Liver (tissue), 9 donors: Measurements from ENCODE around the gene PLB1. TPM values are rescaled to one million over a fixed set of nuclear protein-coding genes. Genes with fewer than 3 reads are reported as not detected.

Source experiments
- DNase-seq: peaks from one replicate; pipeline ENCODE4 v3.0.0-alpha.2; 2017; ENCODE audit warnings: low spot score
- H3K27ac ChIP-seq, 2 donors: one replicate each; pipeline ENCODE4 v1.7.0; 2013; ENCODE audit warnings: inconsistent platforms in 2 of 2, low read length in 2 of 2, control low read depth in 1 of 2, low read depth in 1 of 2, mild to moderate bottlenecking in 1 of 2
- H3K27me3 ChIP-seq, 4 donors: one replicate each; pipeline versions ENCODE4 v1.6.1 to v1.7.0; 2013; ENCODE audit warnings: low read length in 3 of 4, inconsistent platforms in 1 of 4, mild to moderate bottlenecking in 1 of 4, moderate library complexity in 1 of 4; ENCODE audit not compliant: control insufficient read depth in 4 of 4, insufficient read depth in 4 of 4
- H3K36me3 ChIP-seq, 4 donors: one replicate each; pipeline versions ENCODE4 v1.6.1 to v1.7.0; 2013; ENCODE audit warnings: low read length in 3 of 4, mild to moderate bottlenecking in 3 of 4, low read depth in 1 of 4, moderate library complexity in 1 of 4; ENCODE audit not compliant: control insufficient read depth in 4 of 4, insufficient read depth in 3 of 4
- H3K4me1 ChIP-seq, 4 donors: one replicate each; pipeline versions ENCODE4 v1.6.1 to v1.7.0; 2013; ENCODE audit warnings: low read length in 3 of 4, mild to moderate bottlenecking in 3 of 4, moderate library complexity in 1 of 4; ENCODE audit not compliant: control insufficient read depth in 4 of 4, insufficient read depth in 4 of 4
- H3K4me3 ChIP-seq, 3 donors: one replicate each; pipeline versions ENCODE4 v1.6.1 to v1.7.0; 2013; ENCODE audit warnings: low read length in 3 of 3, control low read depth in 1 of 3, low read depth in 1 of 3, mild to moderate bottlenecking in 1 of 3
- H3K9ac ChIP-seq, 2 donors: one replicate each; pipeline ENCODE4 v1.7.0; 2013; ENCODE audit warnings: low read length in 2 of 2, mild to moderate bottlenecking in 2 of 2, moderate library complexity in 2 of 2, control low read depth in 1 of 2, low read depth in 1 of 2
- H3K9me3 ChIP-seq, 4 donors: one replicate each; pipeline versions ENCODE4 v1.6.1 to v1.7.0; 2013; ENCODE audit warnings: low read length in 3 of 4; ENCODE audit not compliant: control insufficient read depth in 4 of 4
- EGR1 ChIP-seq, 2 donors: IDR thresholded peaks; 2 replicates each; pipeline ENCODE4 v1.6.1; 2016 to 2018; ENCODE audit warnings: antibody characterized with exemption in 2 of 2, low read depth in 2 of 2
- FOXA1 ChIP-seq: IDR thresholded peaks from 2 replicates; pipeline ENCODE4 v1.6.1; 2016; ENCODE audit warnings: antibody characterized with exemption
- FOXA2 ChIP-seq: IDR thresholded peaks from 2 replicates; pipeline ENCODE4 v1.6.1; 2016; ENCODE audit warnings: antibody characterized with exemption
- GABPA ChIP-seq, 2 donors: IDR thresholded peaks in 1 of 2; conservative IDR thresholded peaks in 1 of 2; 2 replicates each; pipeline ENCODE4 v1.6.1; 2016; ENCODE audit warnings: antibody characterized with exemption in 2 of 2, mild to moderate bottlenecking in 1 of 2, moderate library complexity in 1 of 2
- HNF4A ChIP-seq, 2 donors: conservative IDR thresholded peaks; 2 replicates each; pipeline ENCODE4 v1.6.1; 2016; ENCODE audit warnings: antibody characterized with exemption in 2 of 2, mild to moderate bottlenecking in 2 of 2
- HNF4G ChIP-seq: IDR thresholded peaks from 2 replicates; pipeline ENCODE4 v1.6.1; 2016; ENCODE audit warnings: antibody characterized with exemption
- JUND ChIP-seq, 2 donors: IDR thresholded peaks; 2 replicates each; pipeline ENCODE4 v1.6.1; 2016; ENCODE audit warnings: antibody characterized with exemption in 2 of 2
- NR2F2 ChIP-seq: IDR thresholded peaks from 2 replicates; pipeline ENCODE4 v1.6.1; 2016; ENCODE audit warnings: antibody characterized with exemption
- RAD21 ChIP-seq, 2 donors: IDR thresholded peaks; 2 replicates each; pipeline ENCODE4 v1.6.1; 2016; ENCODE audit warnings: antibody characterized with exemption in 2 of 2, mild to moderate bottlenecking in 2 of 2
- RXRA ChIP-seq, 2 donors: IDR thresholded peaks; 2 replicates each; pipeline ENCODE4 v1.6.1; 2017 to 2018; ENCODE audit warnings: antibody characterized with exemption in 2 of 2, mild to moderate bottlenecking in 1 of 2
- SP1 ChIP-seq: IDR thresholded peaks from 2 replicates; pipeline ENCODE4 v1.6.1; 2018; ENCODE audit warnings: antibody characterized with exemption, mild to moderate bottlenecking
- TAF1 ChIP-seq: conservative IDR thresholded peaks from 2 replicates; pipeline ENCODE4 v1.6.1; 2016; ENCODE audit warnings: antibody characterized with exemption, mild to moderate bottlenecking
- WGBS: extraction: QIAGEN DNeasy Blood & Tissue Kit; methylation state at CpG from one replicate; pipeline ENCODE4 v1.1.7; 2013; 5-methylcytosine and 5-hydroxymethylcytosine counted together
- polyA plus RNA-seq, 2 donors: library from polyadenylated mRNA; stranded (reverse) in 1 of 2; unstranded in 1 of 2; fragments of 200-250 nt in 1 of 2; fragments of >200 nt in 1 of 2; fragmentation: Nextera tagmentation in 1 of 2; extraction: Ambion mirVana in 1 of 2; gene quantifications; one replicate each; pipeline versions ENCODE4 v1.2.1 to v1.2.3, GENCODE V29; 2013 to 2015
- total RNA-seq, 2 donors: library from RNA; depleted of rRNA; stranded (reverse); fragments of >200 nt; gene quantifications; one replicate each; pipeline ENCODE4 v1.2.3, GENCODE V29; 2014
- TF ChIP-seq, protein P1 (sequence below): IDR thresholded peaks from 2 replicates; pipeline ENCODE4 v1.6.1; 2016; ENCODE audit warnings: antibody characterized with exemption
- TF ChIP-seq, protein P2 (sequence below): IDR thresholded peaks from 2 replicates; pipeline ENCODE4 v1.6.1; 2016; ENCODE audit warnings: antibody characterized with exemption
- TF ChIP-seq, protein P3 (sequence below): fragments of 150-350 bp; IDR thresholded peaks from 2 replicates; pipeline ENCODE4 v1.5.1; 2017; ENCODE audit warnings: improper control_type of control experiment, low read depth, low read length; ENCODE audit not compliant: missing input control
- TF ChIP-seq, protein P4 (sequence below): IDR thresholded peaks from 2 replicates; pipeline ENCODE4 v1.6.1; 2016; ENCODE audit warnings: antibody characterized with exemption, mild to moderate bottlenecking
- TF ChIP-seq, protein P5 (sequence below): IDR thresholded peaks from 2 replicates; pipeline ENCODE4 v1.6.1; 2016; ENCODE audit warnings: antibody characterized with exemption
- donor health status: healthy.
- donor health status: healthy.
- donor health status: healthy.
- donor health status: healthy.
- donor health status: healthy.

The PLB1 gene
- total and polyA plus RNA-seq, 4 donors: 0.58 to 4.5 (median 1.6) TPM

DNA sequence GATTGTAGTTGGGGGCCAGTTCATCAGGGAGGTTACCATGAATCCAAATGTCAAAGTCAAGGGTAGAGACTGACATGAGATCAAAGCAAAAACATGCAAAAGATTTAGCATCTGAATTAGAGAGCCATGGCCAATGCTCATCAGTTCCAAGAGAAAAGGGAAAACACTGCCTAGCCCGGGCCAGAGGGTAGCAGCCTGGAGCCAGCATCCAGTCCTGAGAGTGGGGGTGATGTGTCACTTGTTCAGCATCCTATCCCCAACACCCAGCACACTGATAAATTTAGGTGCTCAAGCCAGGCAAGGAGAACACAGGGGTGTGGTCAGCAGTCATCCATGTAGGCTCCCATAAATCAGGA is 178.8 kb downstream of the PLB1 start:
- Histone ChIP-seq H3K4me1 (no peaks in the 10 kb centered on the region), H3K36me3 (no peaks in the 10 kb centered on the region), H3K27me3 (no peaks in the 10 kb centered on the region), H3K9me3 (no peaks in the 10 kb centered on the region), H3K27ac (no peak overlapping the region), H3K9ac (no peak overlapping the region), H3K4me3 (no peak overlapping the region)
- WGBS: 72% methylated on average over 1 of the region's 1 CpG
- TF ChIP-seq EGR1 (IDR thresholded peaks at IDR 0.05; ENCODE audit: low read depth in 2 of 2) (no peak), RAD21 (IDR thresholded peaks at IDR 0.05) (no peak), HNF4A (conservative IDR thresholded peaks at IDR 0.05) (no peak)
- TF ChIP-seq, protein P1, sequence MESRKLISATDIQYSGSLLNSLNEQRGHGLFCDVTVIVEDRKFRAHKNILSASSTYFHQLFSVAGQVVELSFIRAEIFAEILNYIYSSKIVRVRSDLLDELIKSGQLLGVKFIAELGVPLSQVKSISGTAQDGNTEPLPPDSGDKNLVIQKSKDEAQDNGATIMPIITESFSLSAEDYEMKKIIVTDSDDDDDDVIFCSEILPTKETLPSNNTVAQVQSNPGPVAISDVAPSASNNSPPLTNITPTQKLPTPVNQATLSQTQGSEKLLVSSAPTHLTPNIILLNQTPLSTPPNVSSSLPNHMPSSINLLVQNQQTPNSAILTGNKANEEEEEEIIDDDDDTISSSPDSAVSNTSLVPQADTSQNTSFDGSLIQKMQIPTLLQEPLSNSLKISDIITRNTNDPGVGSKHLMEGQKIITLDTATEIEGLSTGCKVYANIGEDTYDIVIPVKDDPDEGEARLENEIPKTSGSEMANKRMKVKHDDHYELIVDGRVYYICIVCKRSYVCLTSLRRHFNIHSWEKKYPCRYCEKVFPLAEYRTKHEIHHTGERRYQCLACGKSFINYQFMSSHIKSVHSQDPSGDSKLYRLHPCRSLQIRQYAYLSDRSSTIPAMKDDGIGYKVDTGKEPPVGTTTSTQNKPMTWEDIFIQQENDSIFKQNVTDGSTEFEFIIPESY: no peak
- TF ChIP-seq, protein P2, sequence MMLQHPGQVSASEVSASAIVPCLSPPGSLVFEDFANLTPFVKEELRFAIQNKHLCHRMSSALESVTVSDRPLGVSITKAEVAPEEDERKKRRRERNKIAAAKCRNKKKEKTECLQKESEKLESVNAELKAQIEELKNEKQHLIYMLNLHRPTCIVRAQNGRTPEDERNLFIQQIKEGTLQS: no peak
- DNase-seq: no peak

DNA sequence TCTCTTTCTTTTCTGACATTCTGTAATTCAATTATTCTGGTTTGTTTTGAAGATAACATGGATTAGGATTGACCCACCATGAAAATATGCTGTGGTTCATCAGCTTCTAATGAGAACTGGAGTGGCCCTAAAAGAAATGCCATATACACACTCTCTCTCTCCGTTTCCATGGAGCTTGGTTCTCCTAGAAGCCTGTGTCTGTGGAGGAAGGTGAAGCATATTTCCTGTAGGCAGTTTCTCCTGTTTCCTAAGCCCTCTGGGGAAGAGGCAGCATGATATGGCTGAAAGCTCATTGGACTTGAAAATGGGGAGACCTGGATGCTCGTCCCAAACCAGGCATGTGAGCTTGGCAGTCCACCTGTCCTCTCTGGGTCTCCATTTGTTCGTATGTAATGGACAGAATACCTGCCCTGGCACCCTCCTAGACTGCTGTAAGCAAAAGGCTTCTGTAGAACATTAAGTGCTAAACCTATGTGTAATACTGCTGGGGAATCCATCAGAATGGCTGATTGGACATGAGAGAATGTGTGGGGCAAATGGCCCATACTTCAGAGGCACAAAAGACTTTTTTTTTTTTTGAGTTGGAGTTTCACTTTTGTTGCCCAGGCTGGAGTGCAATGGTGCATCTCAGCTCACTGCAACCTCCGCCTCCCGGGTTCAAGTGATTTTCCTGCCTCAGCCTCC is 180.4 kb downstream of the PLB1 start:
- Histone ChIP-seq H3K27ac (no peak overlapping the region), H3K4me3 (no peak overlapping the region), H3K27me3 (no peaks in the 10 kb centered on the region), H3K36me3 (no peaks in the 10 kb centered on the region), H3K4me1 (no peaks in the 10 kb centered on the region), H3K9me3 (no peaks in the 10 kb centered on the region), H3K9ac (no peak overlapping the region)
- no peak for DNase-seq
- TF ChIP-seq HNF4G: no peak
- no peak for TF ChIP-seq FOXA1
- no peak for TF ChIP-seq RXRA (IDR thresholded peaks at IDR 0.05)
- no peak for TF ChIP-seq GABPA (IDR thresholded peaks at IDR 0.05 in 1 of 2, conservative IDR thresholded peaks at IDR 0.05 in 1 of 2)
- TF ChIP-seq NR2F2: no peak
- TF ChIP-seq SP1: no peak
- TF ChIP-seq HNF4A (conservative IDR thresholded peaks at IDR 0.05): no peak
- no peak for TF ChIP-seq TAF1
- WGBS: 94% methylated on average over 5 of the region's 5 CpGs

DNA sequence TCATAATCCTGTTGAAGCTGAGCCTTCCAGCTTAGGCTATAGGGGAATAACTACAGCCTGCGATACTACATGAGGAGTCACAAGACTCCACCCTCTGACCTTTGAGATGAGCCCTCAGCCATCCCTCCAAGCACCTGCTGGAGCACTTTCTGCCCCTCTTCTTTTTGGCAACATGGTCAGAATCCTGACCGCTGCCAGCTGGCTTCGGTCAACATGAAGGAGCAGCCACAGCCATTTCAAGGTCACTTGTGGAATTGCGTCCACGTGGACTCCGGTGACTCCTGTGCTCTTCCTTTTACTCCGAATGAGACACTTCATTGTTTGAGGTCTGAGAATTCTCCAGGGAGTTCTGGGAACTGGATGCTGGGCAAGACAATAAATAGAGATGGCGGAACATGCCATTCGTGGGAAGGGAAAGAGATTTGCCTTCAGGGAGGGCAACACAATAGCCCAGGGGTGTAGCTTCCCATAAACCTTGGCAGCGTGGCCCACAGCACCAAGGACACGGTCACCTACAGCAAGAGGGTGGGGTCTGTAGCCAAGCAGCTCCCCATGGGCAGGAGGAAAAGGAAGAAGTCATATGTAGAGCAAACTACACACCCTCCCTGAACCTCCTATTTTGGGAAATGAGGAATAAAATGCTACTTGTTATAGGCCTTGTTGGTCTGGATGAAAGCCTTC is 182.5 kb downstream of the PLB1 start:
- H3K4me3 ChIP-seq: no peak overlapping the region
- H3K4me1 ChIP-seq: peaks cover 0 to 6% (median 2%) of the 10 kb centered on the region in 4 donors
- no peaks in the 10 kb centered on the region for H3K36me3 ChIP-seq
- H3K9me3 ChIP-seq: no peaks in the 10 kb centered on the region
- H3K9ac ChIP-seq: no peak overlapping the region
- H3K27me3 ChIP-seq: no peaks in the 10 kb centered on the region
- TF ChIP-seq, protein P3, sequence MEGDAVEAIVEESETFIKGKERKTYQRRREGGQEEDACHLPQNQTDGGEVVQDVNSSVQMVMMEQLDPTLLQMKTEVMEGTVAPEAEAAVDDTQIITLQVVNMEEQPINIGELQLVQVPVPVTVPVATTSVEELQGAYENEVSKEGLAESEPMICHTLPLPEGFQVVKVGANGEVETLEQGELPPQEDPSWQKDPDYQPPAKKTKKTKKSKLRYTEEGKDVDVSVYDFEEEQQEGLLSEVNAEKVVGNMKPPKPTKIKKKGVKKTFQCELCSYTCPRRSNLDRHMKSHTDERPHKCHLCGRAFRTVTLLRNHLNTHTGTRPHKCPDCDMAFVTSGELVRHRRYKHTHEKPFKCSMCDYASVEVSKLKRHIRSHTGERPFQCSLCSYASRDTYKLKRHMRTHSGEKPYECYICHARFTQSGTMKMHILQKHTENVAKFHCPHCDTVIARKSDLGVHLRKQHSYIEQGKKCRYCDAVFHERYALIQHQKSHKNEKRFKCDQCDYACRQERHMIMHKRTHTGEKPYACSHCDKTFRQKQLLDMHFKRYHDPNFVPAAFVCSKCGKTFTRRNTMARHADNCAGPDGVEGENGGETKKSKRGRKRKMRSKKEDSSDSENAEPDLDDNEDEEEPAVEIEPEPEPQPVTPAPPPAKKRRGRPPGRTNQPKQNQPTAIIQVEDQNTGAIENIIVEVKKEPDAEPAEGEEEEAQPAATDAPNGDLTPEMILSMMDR: no peak
- TF ChIP-seq SP1 (no peak), HNF4G (no peak), TAF1 (no peak), FOXA1 (no peak), GABPA (IDR thresholded peaks at IDR 0.05 in 1 of 2, conservative IDR thresholded peaks at IDR 0.05 in 1 of 2) (no peak), HNF4A (conservative IDR thresholded peaks at IDR 0.05) (no peak), JUND (IDR thresholded peaks at IDR 0.05) (no peak), FOXA2 (no peak)
- TF ChIP-seq, protein P2: no peak
- TF ChIP-seq, protein P4, sequence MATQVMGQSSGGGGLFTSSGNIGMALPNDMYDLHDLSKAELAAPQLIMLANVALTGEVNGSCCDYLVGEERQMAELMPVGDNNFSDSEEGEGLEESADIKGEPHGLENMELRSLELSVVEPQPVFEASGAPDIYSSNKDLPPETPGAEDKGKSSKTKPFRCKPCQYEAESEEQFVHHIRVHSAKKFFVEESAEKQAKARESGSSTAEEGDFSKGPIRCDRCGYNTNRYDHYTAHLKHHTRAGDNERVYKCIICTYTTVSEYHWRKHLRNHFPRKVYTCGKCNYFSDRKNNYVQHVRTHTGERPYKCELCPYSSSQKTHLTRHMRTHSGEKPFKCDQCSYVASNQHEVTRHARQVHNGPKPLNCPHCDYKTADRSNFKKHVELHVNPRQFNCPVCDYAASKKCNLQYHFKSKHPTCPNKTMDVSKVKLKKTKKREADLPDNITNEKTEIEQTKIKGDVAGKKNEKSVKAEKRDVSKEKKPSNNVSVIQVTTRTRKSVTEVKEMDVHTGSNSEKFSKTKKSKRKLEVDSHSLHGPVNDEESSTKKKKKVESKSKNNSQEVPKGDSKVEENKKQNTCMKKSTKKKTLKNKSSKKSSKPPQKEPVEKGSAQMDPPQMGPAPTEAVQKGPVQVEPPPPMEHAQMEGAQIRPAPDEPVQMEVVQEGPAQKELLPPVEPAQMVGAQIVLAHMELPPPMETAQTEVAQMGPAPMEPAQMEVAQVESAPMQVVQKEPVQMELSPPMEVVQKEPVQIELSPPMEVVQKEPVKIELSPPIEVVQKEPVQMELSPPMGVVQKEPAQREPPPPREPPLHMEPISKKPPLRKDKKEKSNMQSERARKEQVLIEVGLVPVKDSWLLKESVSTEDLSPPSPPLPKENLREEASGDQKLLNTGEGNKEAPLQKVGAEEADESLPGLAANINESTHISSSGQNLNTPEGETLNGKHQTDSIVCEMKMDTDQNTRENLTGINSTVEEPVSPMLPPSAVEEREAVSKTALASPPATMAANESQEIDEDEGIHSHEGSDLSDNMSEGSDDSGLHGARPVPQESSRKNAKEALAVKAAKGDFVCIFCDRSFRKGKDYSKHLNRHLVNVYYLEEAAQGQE: no peak
- TF ChIP-seq, protein P5, sequence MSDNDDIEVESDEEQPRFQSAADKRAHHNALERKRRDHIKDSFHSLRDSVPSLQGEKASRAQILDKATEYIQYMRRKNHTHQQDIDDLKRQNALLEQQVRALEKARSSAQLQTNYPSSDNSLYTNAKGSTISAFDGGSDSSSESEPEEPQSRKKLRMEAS: no peak
- WGBS: 82% methylated on average over 11 of the region's 11 CpGs
- no peak overlapping the region for H3K27ac ChIP-seq
- DNase-seq: no peak
